ENCODE measurements around the gene SEZ6. TPM values are rescaled to one million over a fixed set of nuclear protein-coding genes. Genes with fewer than 3 reads are reported as not detected.

The SEZ6 gene
- total RNA-seq, 1 experiment from 2014 or later, result not detected

- CTCF ChIA-PET, result no interaction called here
- DNase-seq (ENCODE audit: low read depth, low spot score) (no peak), ATAC-seq (no peak)
- Histone ChIP-seq H3K4me3 (ENCODE audit: low read depth in 2 of 2, low read length in 2 of 2) (no peak overlapping the region), H3K27me3 (ENCODE audit: control insufficient read depth, insufficient read depth, low read length) (peaks cover 23% of the 10 kb centered on the region; the same call in 1 of the 2 replicates), H3K9me3 (ENCODE audit: control insufficient read depth, insufficient read depth, low read depth, low read length) (no peaks in the 10 kb centered on the region), H3K36me3 (ENCODE audit: control insufficient read depth, insufficient read depth, low read length) (no peaks in the 10 kb centered on the region), H3K27ac (ENCODE audit: low read length) (no peak overlapping the region), H3K4me1 (ENCODE audit: control insufficient read depth, insufficient read depth, low read length) (no peaks in the 10 kb centered on the region; the same call in 1 of the 2 replicates)
- intact Hi-C loops (cut with micrococcal nuclease; ENCODE audit: unreplicated experiment) (no loop called here), in situ Hi-C loops (cut with HindIII; ENCODE audit: low pct_unique_long_range_greater_than_20kb, low sequenced_read_pairs) (no loop called here)
- TF ChIP-seq SIN3A (IDR thresholded peaks at IDR 0.05; ENCODE audit: borderline replicate concordance, insufficient read depth, low read depth, low read length), result no peak
- TF ChIP-seq REST (IDR thresholded peaks at IDR 0.05; ENCODE audit: insufficient read depth in 1 of 2, low read depth in 2 of 2, low read length in 1 of 2), result no peak
- TF ChIP-seq, protein P1, sequence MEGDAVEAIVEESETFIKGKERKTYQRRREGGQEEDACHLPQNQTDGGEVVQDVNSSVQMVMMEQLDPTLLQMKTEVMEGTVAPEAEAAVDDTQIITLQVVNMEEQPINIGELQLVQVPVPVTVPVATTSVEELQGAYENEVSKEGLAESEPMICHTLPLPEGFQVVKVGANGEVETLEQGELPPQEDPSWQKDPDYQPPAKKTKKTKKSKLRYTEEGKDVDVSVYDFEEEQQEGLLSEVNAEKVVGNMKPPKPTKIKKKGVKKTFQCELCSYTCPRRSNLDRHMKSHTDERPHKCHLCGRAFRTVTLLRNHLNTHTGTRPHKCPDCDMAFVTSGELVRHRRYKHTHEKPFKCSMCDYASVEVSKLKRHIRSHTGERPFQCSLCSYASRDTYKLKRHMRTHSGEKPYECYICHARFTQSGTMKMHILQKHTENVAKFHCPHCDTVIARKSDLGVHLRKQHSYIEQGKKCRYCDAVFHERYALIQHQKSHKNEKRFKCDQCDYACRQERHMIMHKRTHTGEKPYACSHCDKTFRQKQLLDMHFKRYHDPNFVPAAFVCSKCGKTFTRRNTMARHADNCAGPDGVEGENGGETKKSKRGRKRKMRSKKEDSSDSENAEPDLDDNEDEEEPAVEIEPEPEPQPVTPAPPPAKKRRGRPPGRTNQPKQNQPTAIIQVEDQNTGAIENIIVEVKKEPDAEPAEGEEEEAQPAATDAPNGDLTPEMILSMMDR (IDR thresholded peaks at IDR 0.05), result no peak
- TF ChIP-seq TCF7L2 (IDR thresholded peaks at IDR 0.05; ENCODE audit: low read depth, low read length), result no peak
- no peak for TF ChIP-seq POLR2AphosphoS5 (IDR thresholded peaks at IDR 0.05; ENCODE audit: low read depth, low read length)
- no TSS peak for BruUV-seq (replicated peaks)
- POLR2A ChIA-PET, result no interaction called here
Observed at GRCh38 chr17:29002811-29003210, 3.0 kb downstream of the SEZ6 start.

GRCh38 chr17:29000973-29001372 lies 4.9 kb downstream of the SEZ6 start:
- DNase-seq (ENCODE audit: low read depth, low spot score) (no peak), ATAC-seq (no peak)
- intact Hi-C loops (cut with micrococcal nuclease; ENCODE audit: unreplicated experiment) (no loop called here), in situ Hi-C loops (cut with HindIII; ENCODE audit: low pct_unique_long_range_greater_than_20kb, low sequenced_read_pairs) (no loop called here)
- H3K9me3 ChIP-seq (ENCODE audit: control insufficient read depth, insufficient read depth, low read depth, low read length), result no peaks in the 10 kb centered on the region
- no peak overlapping the region for H3K4me3 ChIP-seq (ENCODE audit: low read depth in 2 of 2, low read length in 2 of 2)
- no peak overlapping the region for H3K27ac ChIP-seq (ENCODE audit: low read length)
- no peak for TF ChIP-seq POLR2AphosphoS5 (IDR thresholded peaks at IDR 0.05; ENCODE audit: low read depth, low read length)
- no peak for TF ChIP-seq SIN3A (IDR thresholded peaks at IDR 0.05; ENCODE audit: borderline replicate concordance, insufficient read depth, low read depth, low read length)
- no peak for TF ChIP-seq TCF7L2 (IDR thresholded peaks at IDR 0.05; ENCODE audit: low read depth, low read length)
- TF ChIP-seq, protein P1 (IDR thresholded peaks at IDR 0.05), result no peak
- TF ChIP-seq REST (IDR thresholded peaks at IDR 0.05; ENCODE audit: insufficient read depth in 1 of 2, low read depth in 2 of 2, low read length in 1 of 2), result no peak
- CTCF ChIA-PET, result no interaction called here
- H3K27me3 ChIP-seq (ENCODE audit: control insufficient read depth, insufficient read depth, low read length), result peaks cover 9% of the 10 kb centered on the region; the same call in 1 of the 2 replicates
- POLR2A ChIA-PET, result no interaction called here
- no peaks in the 10 kb centered on the region for H3K36me3 ChIP-seq (ENCODE audit: control insufficient read depth, insufficient read depth, low read length)
- BruUV-seq (replicated peaks), result no TSS peak
- H3K4me1 ChIP-seq (ENCODE audit: control insufficient read depth, insufficient read depth, low read length), result no peaks in the 10 kb centered on the region; the same call in 1 of the 2 replicates

Measured in Panc1 (cell line).